Measurements from ENCODE around the gene GUCY2C.

GUCY2C gene

DNA sequence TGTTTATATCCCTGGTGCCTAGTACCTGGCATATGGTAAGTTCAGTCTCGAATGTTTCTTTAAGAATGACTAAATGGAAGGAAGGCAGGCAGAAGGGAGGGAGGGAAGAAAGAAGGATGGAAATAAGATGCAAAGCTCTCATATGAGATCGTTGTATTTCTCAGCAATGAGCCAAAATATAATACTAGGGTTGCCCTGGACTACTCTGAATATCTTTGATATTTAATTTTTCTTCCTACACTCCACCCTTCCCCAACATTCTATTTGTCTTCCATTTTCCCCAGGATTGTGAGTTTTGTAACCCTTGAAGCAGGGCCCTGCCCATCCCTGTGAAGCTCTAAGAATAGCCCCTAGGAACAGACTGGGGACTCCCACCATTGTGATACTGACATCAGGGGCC, 43.9 kb downstream of the GUCY2C start:
- TF ChIP-seq CREB1 (IDR thresholded peaks at IDR 0.05; ENCODE audit: low read depth) (no peak), TAF1 (IDR thresholded peaks at IDR 0.05; ENCODE audit: low read depth) (no peak), YY1 (IDR thresholded peaks at IDR 0.05; ENCODE audit: low read depth) (no peak), EGR1 (IDR thresholded peaks at IDR 0.05) (no peak), TEAD4 (IDR thresholded peaks at IDR 0.05) (no peak), EP300 (IDR thresholded peaks at IDR 0.05; ENCODE audit: borderline replicate concordance) (no peak), NFIC (IDR thresholded peaks at IDR 0.05) (no peak)
- TF ChIP-seq, protein P1, sequence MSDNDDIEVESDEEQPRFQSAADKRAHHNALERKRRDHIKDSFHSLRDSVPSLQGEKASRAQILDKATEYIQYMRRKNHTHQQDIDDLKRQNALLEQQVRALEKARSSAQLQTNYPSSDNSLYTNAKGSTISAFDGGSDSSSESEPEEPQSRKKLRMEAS (IDR thresholded peaks at IDR 0.05): no peak

DNA sequence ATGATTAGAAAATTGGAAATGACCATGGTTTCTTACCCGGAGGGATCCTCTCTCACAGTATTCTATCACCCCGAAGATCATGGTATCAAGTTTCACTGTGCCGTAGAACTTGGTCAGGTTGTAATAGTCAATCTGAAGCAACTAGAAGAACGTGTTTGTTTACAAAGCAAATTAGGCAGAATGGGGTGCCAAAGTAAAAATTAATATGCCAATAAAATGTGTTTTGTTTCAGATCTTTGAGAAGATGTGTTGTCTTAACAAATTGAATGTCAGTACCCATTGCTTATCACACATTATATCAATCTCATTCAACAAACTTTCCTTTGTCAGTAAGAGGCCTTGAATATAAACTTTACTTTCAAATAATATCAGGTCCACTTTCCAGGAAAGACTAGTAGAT, 45.0 kb downstream of the GUCY2C start:
- TF ChIP-seq TEAD4 (IDR thresholded peaks at IDR 0.05): no peak
- TF ChIP-seq NFIC (IDR thresholded peaks at IDR 0.05): no peak
- TF ChIP-seq TCF12 (IDR thresholded peaks at IDR 0.05; ENCODE audit: low read depth): no peak
- TF ChIP-seq, protein P2, sequence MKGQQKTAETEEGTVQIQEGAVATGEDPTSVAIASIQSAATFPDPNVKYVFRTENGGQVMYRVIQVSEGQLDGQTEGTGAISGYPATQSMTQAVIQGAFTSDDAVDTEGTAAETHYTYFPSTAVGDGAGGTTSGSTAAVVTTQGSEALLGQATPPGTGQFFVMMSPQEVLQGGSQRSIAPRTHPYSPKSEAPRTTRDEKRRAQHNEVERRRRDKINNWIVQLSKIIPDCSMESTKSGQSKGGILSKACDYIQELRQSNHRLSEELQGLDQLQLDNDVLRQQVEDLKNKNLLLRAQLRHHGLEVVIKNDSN (IDR thresholded peaks at IDR 0.05): no peak
- no peak for TF ChIP-seq FOXM1 (IDR thresholded peaks at IDR 0.05; ENCODE audit: borderline replicate concordance, low read depth)
- TF ChIP-seq EP300 (IDR thresholded peaks at IDR 0.05; ENCODE audit: borderline replicate concordance): no peak
- TF ChIP-seq CREB1 (IDR thresholded peaks at IDR 0.05; ENCODE audit: low read depth): no peak
- no peak for TF ChIP-seq ZBTB7A (IDR thresholded peaks at IDR 0.05; ENCODE audit: low read depth)
- TF ChIP-seq YY1 (IDR thresholded peaks at IDR 0.05; ENCODE audit: low read depth): no peak

DNA sequence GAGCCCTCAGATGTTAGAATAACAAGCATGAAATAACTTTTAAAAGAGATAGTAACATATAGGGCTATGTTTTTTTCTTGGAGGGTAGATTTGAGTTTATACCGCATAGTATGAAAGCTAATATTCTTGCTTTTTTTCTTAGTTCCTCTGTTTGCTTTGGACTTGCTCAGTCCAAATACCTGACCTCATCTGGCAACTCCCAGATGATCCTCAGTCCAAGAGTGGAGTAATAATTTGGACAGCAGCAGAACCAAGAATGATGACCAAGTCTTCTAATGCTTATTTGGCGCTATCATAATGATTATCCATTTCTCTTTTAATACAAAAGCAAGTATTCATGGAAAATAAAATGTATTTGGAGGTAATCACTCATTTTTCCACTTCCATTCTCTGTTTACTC, 45.6 kb downstream of the GUCY2C start:
- TF ChIP-seq, protein P3, sequence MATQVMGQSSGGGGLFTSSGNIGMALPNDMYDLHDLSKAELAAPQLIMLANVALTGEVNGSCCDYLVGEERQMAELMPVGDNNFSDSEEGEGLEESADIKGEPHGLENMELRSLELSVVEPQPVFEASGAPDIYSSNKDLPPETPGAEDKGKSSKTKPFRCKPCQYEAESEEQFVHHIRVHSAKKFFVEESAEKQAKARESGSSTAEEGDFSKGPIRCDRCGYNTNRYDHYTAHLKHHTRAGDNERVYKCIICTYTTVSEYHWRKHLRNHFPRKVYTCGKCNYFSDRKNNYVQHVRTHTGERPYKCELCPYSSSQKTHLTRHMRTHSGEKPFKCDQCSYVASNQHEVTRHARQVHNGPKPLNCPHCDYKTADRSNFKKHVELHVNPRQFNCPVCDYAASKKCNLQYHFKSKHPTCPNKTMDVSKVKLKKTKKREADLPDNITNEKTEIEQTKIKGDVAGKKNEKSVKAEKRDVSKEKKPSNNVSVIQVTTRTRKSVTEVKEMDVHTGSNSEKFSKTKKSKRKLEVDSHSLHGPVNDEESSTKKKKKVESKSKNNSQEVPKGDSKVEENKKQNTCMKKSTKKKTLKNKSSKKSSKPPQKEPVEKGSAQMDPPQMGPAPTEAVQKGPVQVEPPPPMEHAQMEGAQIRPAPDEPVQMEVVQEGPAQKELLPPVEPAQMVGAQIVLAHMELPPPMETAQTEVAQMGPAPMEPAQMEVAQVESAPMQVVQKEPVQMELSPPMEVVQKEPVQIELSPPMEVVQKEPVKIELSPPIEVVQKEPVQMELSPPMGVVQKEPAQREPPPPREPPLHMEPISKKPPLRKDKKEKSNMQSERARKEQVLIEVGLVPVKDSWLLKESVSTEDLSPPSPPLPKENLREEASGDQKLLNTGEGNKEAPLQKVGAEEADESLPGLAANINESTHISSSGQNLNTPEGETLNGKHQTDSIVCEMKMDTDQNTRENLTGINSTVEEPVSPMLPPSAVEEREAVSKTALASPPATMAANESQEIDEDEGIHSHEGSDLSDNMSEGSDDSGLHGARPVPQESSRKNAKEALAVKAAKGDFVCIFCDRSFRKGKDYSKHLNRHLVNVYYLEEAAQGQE (IDR thresholded peaks at IDR 0.05; ENCODE audit: low read depth): no peak
- no peak for TF ChIP-seq TCF12 (IDR thresholded peaks at IDR 0.05; ENCODE audit: low read depth)
- no peak for TF ChIP-seq RAD21 (IDR thresholded peaks at IDR 0.05; ENCODE audit: low read depth)
- TF ChIP-seq, protein P1 (IDR thresholded peaks at IDR 0.05): no peak
- TF ChIP-seq EP300 (IDR thresholded peaks at IDR 0.05; ENCODE audit: borderline replicate concordance): no peak

DNA sequence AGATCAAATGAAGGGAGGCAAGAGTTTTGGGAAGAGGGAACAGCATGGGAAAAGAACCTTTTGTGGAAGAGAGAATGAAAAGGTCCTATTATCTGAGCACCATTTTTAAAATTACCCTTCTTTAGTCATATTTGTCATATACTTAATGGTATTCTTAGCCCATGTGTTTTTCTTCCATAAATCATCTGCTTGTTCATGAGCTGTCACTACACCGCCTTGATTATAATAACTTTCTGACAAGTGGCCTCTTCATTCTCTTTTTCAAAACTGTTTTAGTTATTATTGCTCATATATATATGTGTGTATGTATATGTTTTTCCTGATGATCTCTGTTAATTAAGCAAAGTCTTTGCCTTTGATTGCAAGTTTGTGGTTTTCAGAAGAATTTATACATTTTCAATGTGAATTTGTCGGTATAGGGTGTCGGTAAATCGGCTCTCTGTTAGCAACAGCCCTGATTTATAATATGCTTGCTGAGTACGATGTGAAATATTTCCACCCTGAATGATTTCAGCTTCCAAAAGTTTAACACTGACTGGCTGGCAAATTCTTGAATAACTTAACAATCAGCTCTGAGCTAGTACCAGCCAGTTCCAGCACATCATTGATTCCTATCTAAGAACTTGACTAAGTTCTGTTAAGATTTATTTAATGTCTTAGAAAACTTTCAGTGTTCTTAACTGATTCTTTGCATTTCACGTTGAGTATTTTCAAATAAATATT, 49.2 kb downstream of the GUCY2C start:
- TF ChIP-seq TEAD4 (IDR thresholded peaks at IDR 0.05) (no peak), NFIC (IDR thresholded peaks at IDR 0.05) (no peak), TCF12 (IDR thresholded peaks at IDR 0.05; ENCODE audit: low read depth) (no peak), FOXM1 (IDR thresholded peaks at IDR 0.05; ENCODE audit: borderline replicate concordance, low read depth) (no peak), ZBTB7A (IDR thresholded peaks at IDR 0.05; ENCODE audit: low read depth) (no peak), EGR1 (IDR thresholded peaks at IDR 0.05) (no peak), YY1 (IDR thresholded peaks at IDR 0.05; ENCODE audit: low read depth) (no peak), EP300 (IDR thresholded peaks at IDR 0.05; ENCODE audit: borderline replicate concordance) (no peak), TAF1 (IDR thresholded peaks at IDR 0.05; ENCODE audit: low read depth) (no peak), RAD21 (IDR thresholded peaks at IDR 0.05; ENCODE audit: low read depth) (no peak), CEBPB (IDR thresholded peaks at IDR 0.05) (no peak), CREB1 (IDR thresholded peaks at IDR 0.05; ENCODE audit: low read depth) (no peak)
- TF ChIP-seq, protein P2 (IDR thresholded peaks at IDR 0.05): no peak
- TF ChIP-seq, protein P1 (IDR thresholded peaks at IDR 0.05): no peak
- TF ChIP-seq, protein P3 (IDR thresholded peaks at IDR 0.05; ENCODE audit: low read depth): no peak

DNA sequence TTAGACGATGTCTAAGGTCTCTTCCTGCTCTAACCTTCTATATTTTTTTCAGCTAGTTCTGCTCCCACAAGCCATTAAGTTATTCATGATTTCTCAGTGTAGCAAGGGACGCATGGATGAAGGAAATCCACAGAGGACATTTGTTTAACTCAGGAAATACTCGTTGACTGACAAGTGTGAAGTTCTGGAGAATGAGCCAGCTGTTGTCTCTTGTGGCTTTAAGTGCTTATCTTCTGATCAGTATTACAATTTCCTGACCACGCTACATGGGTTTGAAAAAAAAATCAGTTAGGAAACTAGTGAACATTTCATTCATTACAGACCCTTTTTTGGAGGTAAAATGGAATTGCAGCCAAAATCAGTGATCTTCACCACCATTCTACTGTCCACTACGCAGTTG, 53.1 kb downstream of the GUCY2C start:
- TF ChIP-seq RAD21 (IDR thresholded peaks at IDR 0.05; ENCODE audit: low read depth) (no peak), ZBTB7A (IDR thresholded peaks at IDR 0.05; ENCODE audit: low read depth) (no peak), FOXM1 (IDR thresholded peaks at IDR 0.05; ENCODE audit: borderline replicate concordance, low read depth) (no peak), YY1 (IDR thresholded peaks at IDR 0.05; ENCODE audit: low read depth) (no peak), TEAD4 (IDR thresholded peaks at IDR 0.05) (no peak)

DNA sequence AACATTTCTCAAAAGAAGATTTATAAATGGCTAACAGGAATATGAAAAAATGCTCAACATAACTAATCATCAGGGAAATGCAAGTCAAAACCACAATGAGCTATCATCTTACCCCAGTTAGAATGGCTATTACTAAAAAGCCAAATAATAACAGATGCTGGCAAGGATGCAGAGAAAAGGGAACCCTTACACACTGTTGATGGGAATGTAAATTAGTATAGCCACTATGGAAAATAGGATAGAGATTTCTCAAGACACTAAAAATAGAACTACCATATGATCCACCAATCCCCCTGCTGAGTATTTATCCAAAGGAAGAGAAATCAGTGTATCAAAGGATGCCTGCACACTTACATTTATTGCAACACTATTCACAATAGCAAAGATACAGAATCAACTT, 58.3 kb downstream of the GUCY2C start:
- TF ChIP-seq, protein P2 (IDR thresholded peaks at IDR 0.05): no peak
- no peak for TF ChIP-seq RAD21 (IDR thresholded peaks at IDR 0.05; ENCODE audit: low read depth)
- no peak for TF ChIP-seq TCF12 (IDR thresholded peaks at IDR 0.05; ENCODE audit: low read depth)
- no peak for TF ChIP-seq CEBPB (IDR thresholded peaks at IDR 0.05)
- TF ChIP-seq YY1 (IDR thresholded peaks at IDR 0.05; ENCODE audit: low read depth): no peak
- no peak for TF ChIP-seq NFIC (IDR thresholded peaks at IDR 0.05)
- TF ChIP-seq, protein P3 (IDR thresholded peaks at IDR 0.05; ENCODE audit: low read depth): no peak
- no peak for TF ChIP-seq ZBTB7A (IDR thresholded peaks at IDR 0.05; ENCODE audit: low read depth)
- TF ChIP-seq FOXM1 (IDR thresholded peaks at IDR 0.05; ENCODE audit: borderline replicate concordance, low read depth): no peak
- TF ChIP-seq, protein P1 (IDR thresholded peaks at IDR 0.05): no peak
- TF ChIP-seq EP300 (IDR thresholded peaks at IDR 0.05; ENCODE audit: borderline replicate concordance): no peak
- no peak for TF ChIP-seq TEAD4 (IDR thresholded peaks at IDR 0.05)
- TF ChIP-seq EGR1 (IDR thresholded peaks at IDR 0.05): no peak
- no peak for TF ChIP-seq TAF1 (IDR thresholded peaks at IDR 0.05; ENCODE audit: low read depth)
- no peak for TF ChIP-seq CREB1 (IDR thresholded peaks at IDR 0.05; ENCODE audit: low read depth)

All from Ishikawa (cell line).